HFFc6 (cell line): ENCODE data around the gene TMEM114. TPM values are rescaled to one million over a fixed set of nuclear protein-coding genes. Genes with fewer than 3 reads are reported as not detected.

Source experiments
- DNase-seq: peaks from one replicate; pipeline ENCODE4 v3.0.0-alpha.2; 2018
- H3K27ac Mint-ChIP-seq: 2 replicates; pipeline ENCODE4 v1.8.0; 2020; ENCODE audit warnings: mild to moderate bottlenecking, mixed read lengths
- H3K27me3 Mint-ChIP-seq: 2 replicates; pipeline ENCODE4 v1.8.0; 2021; ENCODE audit warnings: mild to moderate bottlenecking, moderate library complexity, mixed read lengths; ENCODE audit not compliant: insufficient read depth
- H3K36me3 Mint-ChIP-seq: 2 replicates; pipeline ENCODE4 v1.8.0; 2021; ENCODE audit warnings: low read depth, mixed read lengths
- H3K4me1 Mint-ChIP-seq: 2 replicates; pipeline ENCODE4 v1.8.0; 2020; ENCODE audit warnings: low read depth, mixed read lengths
- H3K4me3 Mint-ChIP-seq: 2 replicates; pipeline ENCODE4 v1.8.0; 2020; ENCODE audit warnings: mild to moderate bottlenecking, moderate library complexity, mixed read lengths
- H3K9me3 Mint-ChIP-seq: 2 replicates; pipeline ENCODE4 v1.8.0; 2020; ENCODE audit warnings: mild to moderate bottlenecking, mixed read lengths
- total RNA-seq, 6 experiments: library from RNA; stranded (reverse); fragmentation: NEBNext Ultra II Directional; extraction: Animal tissue kit (Norgen Biotek cat#: 25700); gene quantifications; 2 replicates in 1 of 6; 3 replicates in 5 of 6; pipeline ENCODE4 v1.2.3, GENCODE V29; 2021
- TF ChIP-seq, protein P1 (sequence below): fragments of 200-600 bp; sonication (generic); IDR thresholded peaks from 2 replicates; pipeline ENCODE4 v1.5.0; 2021; ENCODE audit warnings: antibody characterized with exemption, mild to moderate bottlenecking

TMEM114 gene
- total RNA-seq, 6 experiments from 2014 or later, result not detected

DNA sequence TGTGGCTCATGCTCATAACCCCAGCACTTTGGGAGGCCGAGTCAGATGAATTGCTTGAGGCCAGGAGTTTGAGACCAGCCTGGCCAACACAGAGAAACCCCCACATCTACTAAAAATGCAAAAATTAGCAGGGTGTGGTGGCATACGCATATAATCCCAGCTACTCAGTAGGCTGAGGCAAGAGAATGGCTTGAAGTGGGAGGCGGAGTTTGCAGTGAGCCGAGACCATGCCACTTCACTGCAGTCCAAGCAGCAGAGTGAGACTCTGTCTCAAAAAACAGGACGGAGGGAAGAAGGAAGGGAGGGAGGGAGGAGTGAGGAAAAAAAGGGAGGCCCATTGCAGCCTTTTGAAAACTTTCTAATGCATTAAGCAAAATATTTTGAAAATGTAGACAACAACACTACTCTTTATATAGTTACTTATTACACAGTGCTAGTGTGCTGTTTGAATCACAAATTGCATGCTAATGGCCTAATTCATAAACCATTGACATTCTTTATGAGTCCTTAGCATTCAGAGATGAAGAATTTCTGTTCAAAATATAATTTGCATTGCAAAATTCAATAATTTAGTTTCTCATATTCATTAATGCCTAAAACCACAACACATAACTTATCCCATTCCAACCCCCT lies 59.4 kb downstream of the TMEM114 start:
- Mint-ChIP-seq H3K9me3 (peaks cover 9% of the 10 kb centered on the region), H3K4me1 (no peaks in the 10 kb centered on the region), H3K4me3 (no peak overlapping the region), H3K36me3 (no peaks in the 10 kb centered on the region), H3K27ac (no peak overlapping the region), H3K27me3 (peaks cover 3% of the 10 kb centered on the region; the same call in 1 of the 2 replicates)
- TF ChIP-seq, protein P1, sequence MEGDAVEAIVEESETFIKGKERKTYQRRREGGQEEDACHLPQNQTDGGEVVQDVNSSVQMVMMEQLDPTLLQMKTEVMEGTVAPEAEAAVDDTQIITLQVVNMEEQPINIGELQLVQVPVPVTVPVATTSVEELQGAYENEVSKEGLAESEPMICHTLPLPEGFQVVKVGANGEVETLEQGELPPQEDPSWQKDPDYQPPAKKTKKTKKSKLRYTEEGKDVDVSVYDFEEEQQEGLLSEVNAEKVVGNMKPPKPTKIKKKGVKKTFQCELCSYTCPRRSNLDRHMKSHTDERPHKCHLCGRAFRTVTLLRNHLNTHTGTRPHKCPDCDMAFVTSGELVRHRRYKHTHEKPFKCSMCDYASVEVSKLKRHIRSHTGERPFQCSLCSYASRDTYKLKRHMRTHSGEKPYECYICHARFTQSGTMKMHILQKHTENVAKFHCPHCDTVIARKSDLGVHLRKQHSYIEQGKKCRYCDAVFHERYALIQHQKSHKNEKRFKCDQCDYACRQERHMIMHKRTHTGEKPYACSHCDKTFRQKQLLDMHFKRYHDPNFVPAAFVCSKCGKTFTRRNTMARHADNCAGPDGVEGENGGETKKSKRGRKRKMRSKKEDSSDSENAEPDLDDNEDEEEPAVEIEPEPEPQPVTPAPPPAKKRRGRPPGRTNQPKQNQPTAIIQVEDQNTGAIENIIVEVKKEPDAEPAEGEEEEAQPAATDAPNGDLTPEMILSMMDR, result no peak
- DNase-seq, result no peak

DNA sequence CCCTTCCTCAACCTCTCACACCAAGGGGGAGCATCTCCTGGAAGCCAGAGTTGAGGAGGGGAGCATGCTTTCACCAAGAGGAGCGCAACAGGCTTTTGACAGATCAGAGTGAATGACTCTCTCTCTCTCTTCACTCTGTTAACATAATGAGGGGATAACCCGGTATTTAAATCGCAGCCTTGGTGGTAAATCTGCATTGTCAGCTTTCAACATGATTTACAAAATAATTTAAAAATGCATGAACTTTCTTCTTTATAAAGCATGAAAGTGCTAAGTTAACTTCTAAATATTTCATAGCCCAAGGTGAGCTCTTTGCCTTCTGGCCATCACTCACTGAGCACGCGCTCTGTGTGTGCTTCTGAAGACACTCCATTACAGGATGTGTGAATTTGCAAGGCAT lies 61.8 kb downstream of the TMEM114 start:
- no peak overlapping the region for H3K4me3 Mint-ChIP-seq
- H3K27me3 Mint-ChIP-seq, result peaks cover 3% of the 10 kb centered on the region; the same call in 1 of the 2 replicates
- no peak for DNase-seq
- peaks cover 9% of the 10 kb centered on the region for H3K9me3 Mint-ChIP-seq
- H3K27ac Mint-ChIP-seq, result no peak overlapping the region
- H3K4me1 Mint-ChIP-seq, result no peaks in the 10 kb centered on the region
- H3K36me3 Mint-ChIP-seq, result no peaks in the 10 kb centered on the region
- TF ChIP-seq, protein P1, result no peak

DNA sequence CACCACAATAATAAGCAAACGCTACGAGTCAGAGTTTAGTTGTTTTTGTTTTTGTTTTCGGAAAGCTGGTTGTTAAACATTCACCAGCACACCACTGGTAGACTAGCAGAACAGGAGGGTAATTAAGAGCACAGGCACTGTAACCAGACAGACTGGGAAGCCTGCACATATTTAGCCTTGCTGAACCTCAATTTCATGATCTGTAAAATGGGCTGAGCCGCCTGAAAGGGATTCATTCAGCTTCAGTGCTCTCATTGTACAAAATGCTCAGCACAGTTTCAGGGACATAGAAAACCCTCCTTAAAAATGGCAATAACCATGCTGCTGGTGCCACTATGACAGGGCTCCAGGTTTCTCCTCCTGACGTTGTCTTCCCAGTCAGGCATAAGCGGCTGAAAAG lies 66.4 kb downstream of the TMEM114 start:
- peaks cover 6% of the 10 kb centered on the region for H3K9me3 Mint-ChIP-seq
- H3K36me3 Mint-ChIP-seq, result no peaks in the 10 kb centered on the region
- no peaks in the 10 kb centered on the region for H3K4me1 Mint-ChIP-seq
- H3K27ac Mint-ChIP-seq, result no peak overlapping the region
- H3K27me3 Mint-ChIP-seq, result peaks cover 3% of the 10 kb centered on the region
- DNase-seq, result no peak
- TF ChIP-seq, protein P1, result no peak
- H3K4me3 Mint-ChIP-seq, result no peak overlapping the region

DNA sequence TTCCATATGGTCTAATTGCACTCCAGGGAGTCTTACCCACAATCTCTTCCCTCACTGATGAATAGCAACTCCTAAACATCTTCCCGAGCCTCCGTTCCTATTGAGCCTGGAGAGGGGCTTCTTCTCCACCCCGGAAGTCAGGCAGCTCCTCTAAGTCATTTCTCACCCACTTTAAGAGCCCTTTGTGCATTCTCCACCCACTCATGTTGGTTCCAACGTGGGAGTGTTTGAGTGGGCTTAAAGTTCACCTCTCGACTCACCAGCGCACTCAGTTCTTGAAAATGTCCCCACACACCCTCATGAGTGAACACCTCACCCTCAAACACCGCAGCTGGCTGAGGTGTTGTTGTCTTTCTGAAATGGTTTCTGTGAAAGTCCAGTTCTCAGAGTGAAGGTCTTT lies 67.6 kb downstream of the TMEM114 start:
- H3K4me3 Mint-ChIP-seq, result no peak overlapping the region
- H3K9me3 Mint-ChIP-seq, result peaks cover 6% of the 10 kb centered on the region
- H3K27me3 Mint-ChIP-seq, result peaks cover 3% of the 10 kb centered on the region; the same call in 1 of the 2 replicates
- no peak for DNase-seq
- H3K4me1 Mint-ChIP-seq, result no peaks in the 10 kb centered on the region
- TF ChIP-seq, protein P1, result no peak
- no peaks in the 10 kb centered on the region for H3K36me3 Mint-ChIP-seq
- H3K27ac Mint-ChIP-seq, result no peak overlapping the region

DNA sequence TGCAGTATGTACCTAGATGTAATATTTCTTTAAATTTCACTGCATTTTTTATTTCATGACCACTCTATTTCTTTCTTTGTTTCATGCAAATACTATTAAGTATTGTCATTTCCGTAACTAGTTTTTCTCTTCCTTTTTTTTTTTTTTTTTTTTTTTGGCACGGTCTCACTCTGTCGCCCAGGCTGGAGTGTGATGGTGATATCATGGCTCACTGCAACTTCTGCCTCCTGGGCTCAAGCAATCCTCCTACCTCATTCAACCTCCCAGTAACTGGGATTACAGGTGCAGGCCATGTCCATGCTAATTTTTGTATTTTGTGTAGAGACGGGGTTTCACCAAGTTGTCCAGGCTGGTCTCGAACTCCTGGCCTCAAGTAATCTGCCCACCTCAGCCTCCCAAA lies 70.7 kb downstream of the TMEM114 start:
- Mint-ChIP-seq H3K27me3 (no peaks in the 10 kb centered on the region; the same call in 1 of the 2 replicates), H3K27ac (no peak overlapping the region)

More for the DNA sequence above, 70.7 kb downstream of the TMEM114 start:
- Mint-ChIP-seq H3K4me3 (no peak overlapping the region), H3K9me3 (peaks cover 11% of the 10 kb centered on the region), H3K36me3 (no peaks in the 10 kb centered on the region), H3K4me1 (no peaks in the 10 kb centered on the region)
- DNase-seq, result no peak
- TF ChIP-seq, protein P1, result no peak

Other genes with a start within 250 kb of the TMEM114 start
- gene METTL22, start 31.2 kb upstream of the TMEM114 start, total RNA-seq, result 10 to 100 TPM; 33.5 to 38.0 (median 36.0) TPM
- 1 to 10 TPM in 1 of 6 experiments, under 1 TPM in 5; 0.51 to 1.3 (median 0.59) TPM for gene ABAT, start 84.1 kb upstream of the TMEM114 start, total RNA-seq
- 1 to 10 TPM; 5.2 to 9.1 (median 6.9) TPM for gene TMEM186, start 207.1 kb upstream of the TMEM114 start, total RNA-seq
- gene PMM2, start 207.3 kb upstream of the TMEM114 start, total RNA-seq, result 10 to 100 TPM; 38.9 to 48.5 (median 44.3) TPM